DMS114 treated with DMSO at 0.1 percent for 48 hours (cell line): ENCODE results near the gene MRPS34.
"Not testable (repeated sequence)": the region's sequence is repeated elsewhere in the genome, so short reads cannot be mapped to it uniquely, and the experiment has no call there.

Source experiments
- DNase-seq: peaks from one replicate; lab custom pipeline; 2025; ENCODE audit not compliant: unreplicated experiment; lab: John Stamatoyannopoulos, UW

Gene MRPS34

GRCh38 chr16:1757714-1758461, 15.0 kb downstream of the MRPS34 start:
- DNase-seq: no peak

- no peak for DNase-seq
These were observed 18.7 kb downstream of the MRPS34 start for GRCh38 chr16:1754204-1754603.

GRCh38 chr16:1752853-1753252, 20.1 kb downstream of the MRPS34 start:
- DNase-seq: no peak

GRCh38 chr16:1751946-1752345, 21.0 kb downstream of the MRPS34 start:
- no peak for DNase-seq

- no peak for DNase-seq
These were observed 23.5 kb downstream of the MRPS34 start for GRCh38 chr16:1749152-1750117.

GRCh38 chr16:1747934-1748333, 25.0 kb downstream of the MRPS34 start:
- no peak for DNase-seq

- DNase-seq: no peak
These were observed 26.2 kb downstream of the MRPS34 start for GRCh38 chr16:1746693-1747195.

- DNase-seq: no peak
These were observed 26.8 kb downstream of the MRPS34 start for GRCh38 chr16:1745900-1746692.

GRCh38 chr16:1745181-1745899, 27.6 kb downstream of the MRPS34 start:
- no peak for DNase-seq

- DNase-seq: no peak
These were observed 28.5 kb downstream of the MRPS34 start for GRCh38 chr16:1744338-1744840.

GRCh38 chr16:1743376-1744337, 29.3 kb downstream of the MRPS34 start:
- DNase-seq: no peak

GRCh38 chr16:1741553-1742165, 31.3 kb downstream of the MRPS34 start:
- DNase-seq: no peak

- DNase-seq: no peak
These were observed 32.0 kb downstream of the MRPS34 start for GRCh38 chr16:1740781-1741490.

- DNase-seq: no peak
These were observed 32.7 kb downstream of the MRPS34 start for GRCh38 chr16:1740234-1740633.

GRCh38 chr16:1734816-1735215, 38.1 kb downstream of the MRPS34 start:
- DNase-seq: no peak

- no peak for DNase-seq
These were observed 38.8 kb downstream of the MRPS34 start for GRCh38 chr16:1734123-1734522.

- DNase-seq: not testable (repeated sequence)
These were observed 40.4 kb downstream of the MRPS34 start for GRCh38 chr16:1732551-1732987.

GRCh38 chr16:1732071-1732470, 40.9 kb downstream of the MRPS34 start:
- no peak for DNase-seq
